Lung (tissue), 13 donors: Measurements from ENCODE around the gene TTBK2. TPM values are rescaled to one million over a fixed set of nuclear protein-coding genes. Genes with fewer than 3 reads are reported as not detected.

Experiments used
- ATAC-seq: fragments of 200-7000 bp; cut with Tn5 transposase; one replicate; pipeline ENCODE4 v1.9.1; 2020; ENCODE audit warnings: moderate number of reproducible peaks; ENCODE audit not compliant: insufficient read depth, low FRiP score
- DNase-seq, 3 donors: peaks; one replicate each; pipeline ENCODE4 v3.0.0-alpha.2; 2013 to 2017
- H3K27ac ChIP-seq, 2 donors: one replicate each; pipeline ENCODE4 v1.5.1; 2013; ENCODE audit warnings: mild to moderate bottlenecking in 2 of 2, moderate library complexity in 2 of 2, control low read depth in 1 of 2, inconsistent platforms in 1 of 2, low read depth in 1 of 2, low read length in 1 of 2
- H3K27me3 ChIP-seq, 3 donors: one replicate each; pipeline ENCODE4 v1.5.1; 2013; ENCODE audit warnings: low read length in 2 of 3; ENCODE audit not compliant: control insufficient read depth in 3 of 3, insufficient read depth in 3 of 3
- H3K36me3 ChIP-seq, 4 donors: one replicate each; pipeline ENCODE4 v1.5.1; 2013; ENCODE audit warnings: low read length in 4 of 4, mild to moderate bottlenecking in 1 of 4, moderate library complexity in 1 of 4; ENCODE audit not compliant: control insufficient read depth in 4 of 4, insufficient read depth in 4 of 4
- H3K4me1 ChIP-seq, 5 donors: one replicate each; pipeline ENCODE4 v1.5.1; 2013; ENCODE audit warnings: low read length in 5 of 5, mild to moderate bottlenecking in 2 of 5, moderate library complexity in 1 of 5; ENCODE audit not compliant: control insufficient read depth in 5 of 5, insufficient read depth in 5 of 5
- H3K4me3 ChIP-seq: one replicate; pipeline ENCODE4 v1.5.1; 2013; ENCODE audit warnings: mild to moderate bottlenecking, control low read depth, moderate library complexity
- H3K9ac ChIP-seq, 2 donors: one replicate each; pipeline ENCODE4 v1.5.1; 2013; ENCODE audit warnings: low read length in 2 of 2, control low read depth in 1 of 2; ENCODE audit not compliant: insufficient read depth in 1 of 2
- H3K9me3 ChIP-seq, 4 donors: one replicate each; pipeline ENCODE4 v1.5.1; 2013; ENCODE audit warnings: low read length in 3 of 4, mild to moderate bottlenecking in 1 of 4, moderate library complexity in 1 of 4; ENCODE audit not compliant: control insufficient read depth in 4 of 4, insufficient read depth in 3 of 4
- CTCF ChIP-seq: IDR thresholded peaks from 2 replicates; pipeline ENCODE4 v1.5.1; 2012; ENCODE audit warnings: mild to moderate bottlenecking; ENCODE audit errors: control extremely low read depth, extremely low read depth
- WGBS, 2 donors: extraction: QIAGEN DNeasy Blood & Tissue Kit; methylation state at CpG; one replicate each; pipeline ENCODE4 v1.1.7; 2013; 5-methylcytosine and 5-hydroxymethylcytosine counted together
- polyA plus RNA-seq, 2 donors: library from polyadenylated mRNA; stranded (reverse); fragments of 200-250 nt; gene quantifications; one replicate each; pipeline ENCODE4 v1.2.1, GENCODE V29; 2013
- small RNA-seq: library from RNA; depleted of rRNA; stranded (forward); fragments of <200 nt; gene quantifications from one replicate; pipeline ENCODE3, GENCODE V24; 2014; ENCODE audit warnings: low replicate concordance
- total RNA-seq, 2 donors: library from RNA; depleted of rRNA in 1 of 2; stranded (reverse); fragments of >200 nt in 1 of 2; gene quantifications; one replicate each; pipeline ENCODE4 v1.2.1, GENCODE V29; 2014 to 2021
- donor health status: control.
- donor health status: control.
- donor health status: Bipolar disorder and iron deficiency.
- donor health status: healthy.
- donor health status: DM: yes; HTN: yes; CAD: no.

The TTBK2 gene
- total and polyA plus RNA-seq, 4 donors: 2.5 to 27.5 (median 9.5) TPM

- Histone ChIP-seq H3K9ac (no peak overlapping the region), H3K27me3 (no peaks in the 10 kb centered on the region), H3K4me1 (no peaks in the 10 kb centered on the region), H3K9me3 (no peaks in the 10 kb centered on the region), H3K4me3 (no peak overlapping the region), H3K36me3 (peaks cover under 1 to 51% (median 4%) of the 10 kb centered on the region in 4 donors), H3K27ac (no peak overlapping the region)
- WGBS, 2 donors: 91 to 94% methylated on average over 9 of the region's 9 CpGs
- DNase-seq (no peak), ATAC-seq (no peak)
- TF ChIP-seq CTCF: no peak
Measured at GRCh38 chr15:42691770-42692169, 228.8 kb downstream of the TTBK2 start.

- Histone ChIP-seq H3K4me3 (no peak overlapping the region), H3K27ac (no peak overlapping the region), H3K9ac (no peak overlapping the region), H3K9me3 (no peaks in the 10 kb centered on the region), H3K36me3 (peaks cover 4 to 54% (median 7%) of the 10 kb centered on the region in 4 donors), H3K4me1 (no peaks in the 10 kb centered on the region), H3K27me3 (no peaks in the 10 kb centered on the region)
- WGBS, 2 donors: 62 to 85% methylated on average over 4 of the region's 4 CpGs
- ATAC-seq (no peak), DNase-seq (no peak)
- TF ChIP-seq CTCF: no peak
Measured at GRCh38 chr15:42691308-42691707, 229.3 kb downstream of the TTBK2 start.

Small RNAs within 50 kb of the gene (small RNA-seq; reads per million reads assigned to genes)
- not detected for gene KRT8P50

Other genes with a start within 250 kb of the TTBK2 start
- 10 to 100 TPM; 13.8 to 15.2 TPM for gene CDAN1, start 183.7 kb downstream of the TTBK2 start, total RNA-seq
- 10 to 100 TPM in 1 of 2 donors, 1 to 10 TPM in 1; 4.2 to 10.6 TPM for gene CDAN1, start 183.7 kb downstream of the TTBK2 start, polyA plus RNA-seq
- gene UBR1, start 185.3 kb upstream of the TTBK2 start, total RNA-seq: 10 to 100 TPM; 25.9 to 70.3 TPM
- 1 to 10 TPM; 5.7 to 8.6 TPM for gene UBR1, start 185.3 kb upstream of the TTBK2 start, polyA plus RNA-seq
- 10 to 100 TPM; 25.0 to 25.7 TPM for gene TMEM62, start 212.8 kb upstream of the TTBK2 start, total RNA-seq
- gene TMEM62, start 212.8 kb upstream of the TTBK2 start, polyA plus RNA-seq: 10 to 100 TPM; 15.1 to 18.2 TPM